Activated CD8-positive, alpha-beta memory T cell treated with anti-CD3 and anti-CD28 coated beads, Interleukin-2, amount 50 U/mL, for 4 hours (primary cell): ENCODE data around the gene DNAH6.
"Not testable (repeated sequence)": the region's sequence is repeated elsewhere in the genome, so short reads cannot be mapped to it uniquely, and the experiment has no call there.

Source experiments
- DNase-seq: peaks from one replicate; pipeline ENCODE4 v3.0.0-alpha.2; 2020

Gene DNAH6

GRCh38 chr2:84847326-84848050, 331.2 kb downstream of the DNAH6 start:
- no peak for DNase-seq

GRCh38 chr2:84849271-84849952, 333.1 kb downstream of the DNAH6 start:
- DNase-seq = peak; percentile 44

GRCh38 chr2:84850471-84850870, 334.2 kb downstream of the DNAH6 start:
- no peak for DNase-seq

GRCh38 chr2:84851876-84852275, 335.6 kb downstream of the DNAH6 start:
- DNase-seq = no peak

- DNase-seq = no peak
Observed at GRCh38 chr2:84854850-84855249, 338.6 kb downstream of the DNAH6 start.

- no peak for DNase-seq
Observed at GRCh38 chr2:84855731-84856130, 339.4 kb downstream of the DNAH6 start.

GRCh38 chr2:84856787-84857186, 340.5 kb downstream of the DNAH6 start:
- DNase-seq = peak; percentile 33

- DNase-seq = no peak
Observed at GRCh38 chr2:84857566-84857965, 341.3 kb downstream of the DNAH6 start.

- no peak for DNase-seq
Observed at GRCh38 chr2:84858123-84858522, 341.8 kb downstream of the DNAH6 start.

GRCh38 chr2:84858937-84859336, 342.6 kb downstream of the DNAH6 start:
- DNase-seq = no peak

- no peak for DNase-seq
Observed at GRCh38 chr2:84861539-84861938, 345.2 kb downstream of the DNAH6 start.

- DNase-seq = no peak
Observed at GRCh38 chr2:84862006-84862405, 345.7 kb downstream of the DNAH6 start.

GRCh38 chr2:84865181-84865783, 349.0 kb downstream of the DNAH6 start:
- no peak for DNase-seq

GRCh38 chr2:84866122-84866521, 349.8 kb downstream of the DNAH6 start:
- no peak for DNase-seq

GRCh38 chr2:84868327-84868726, 352.0 kb downstream of the DNAH6 start:
- not testable (repeated sequence) for DNase-seq
